Upper lobe of right lung (tissue), 1 donor: ENCODE measurements around the gene PDE9A. TPM values are rescaled to one million over a fixed set of nuclear protein-coding genes. Genes with fewer than 3 reads are reported as not detected.

Source experiments
- ATAC-seq: fragments of 200-7000 bp; cut with Tn5 transposase; one replicate; pipeline ENCODE4 v1.9.1; 2020; ENCODE audit warnings: mild to moderate bottlenecking, moderate library complexity
- DNase-seq: peaks from one replicate; pipeline ENCODE4 v3.0.0-alpha.2; 2020
- H3K27ac ChIP-seq: fragments of 200-600 bp; one replicate; pipeline ENCODE4 v1.8.0; 2022
- H3K27me3 ChIP-seq: fragments of 200-600 bp; one replicate; pipeline ENCODE4 v1.8.0; 2022; ENCODE audit warnings: mild to moderate bottlenecking
- H3K36me3 ChIP-seq: fragments of 200-600 bp; one replicate; pipeline ENCODE4 v1.8.0; 2022
- H3K4me1 ChIP-seq: fragments of 200-600 bp; one replicate; pipeline ENCODE4 v1.8.0; 2022
- H3K4me3 ChIP-seq: fragments of 200-600 bp; one replicate; pipeline ENCODE4 v1.8.0; 2022; ENCODE audit warnings: mild to moderate bottlenecking
- H3K9me3 ChIP-seq: fragments of 200-600 bp; one replicate; pipeline ENCODE4 v1.8.0; 2022
- intact Hi-C: fragments of 100-400 bp; cut with DNase I; formaldehyde crosslinking; loops from one replicate; pipeline ENCODE4 v1.11.0; 2022
- total RNA-seq: library from RNA; stranded (reverse); fragmentation: NEBNext Ultra II Directional; extraction: Animal tissue kit (Norgen Biotek cat#: 25700); gene quantifications from one replicate; pipeline ENCODE4 v1.2.1, GENCODE V29; 2021
- TF ChIP-seq, protein P1 (sequence below): fragments of 200-600 bp; IDR thresholded peaks from one replicate; pipeline ENCODE4 v1.8.0; 2022; ENCODE audit warnings: antibody characterized with exemption
- donor health status: DM: no; HTN: yes; CAD: no; lungs with severe emphysema.

Gene PDE9A
- total RNA-seq, 1 donor from 2014 or later: 15.3 TPM

DNA sequence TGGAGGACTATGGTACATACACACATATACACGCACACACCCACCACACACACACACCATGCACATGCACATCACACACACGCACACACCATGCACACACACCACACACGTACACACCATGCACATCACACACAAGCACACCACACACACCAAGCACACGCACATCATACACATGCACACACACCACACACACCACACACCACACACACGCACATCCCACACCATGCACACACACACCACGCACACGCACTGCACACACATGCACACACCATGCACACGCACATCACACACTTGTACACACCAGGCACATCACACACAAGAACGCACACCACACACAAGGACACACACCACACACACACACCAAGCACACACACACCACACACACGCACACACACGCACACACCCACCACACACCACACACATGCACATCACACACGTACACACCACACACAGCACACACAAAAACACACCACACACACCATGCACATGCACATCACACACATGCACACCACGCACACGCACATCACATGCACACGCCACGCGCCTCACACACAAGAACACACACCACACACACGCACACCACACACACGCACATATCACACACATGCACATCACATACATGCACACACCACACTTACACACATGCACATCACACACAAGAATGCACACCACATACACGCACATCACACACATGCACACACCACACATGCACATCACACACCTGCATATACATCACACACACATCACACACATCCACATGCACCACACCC lies 9.2 kb downstream of the PDE9A start:
- intact Hi-C loops: no loop called here
- no peak for ATAC-seq
- Histone ChIP-seq H3K36me3 (no peaks in the 10 kb centered on the region), H3K27me3 (no peaks in the 10 kb centered on the region), H3K9me3 (no peaks in the 10 kb centered on the region), H3K27ac (no peak overlapping the region), H3K4me1 (no peaks in the 10 kb centered on the region), H3K4me3 (no peak overlapping the region)
- TF ChIP-seq, protein P1, sequence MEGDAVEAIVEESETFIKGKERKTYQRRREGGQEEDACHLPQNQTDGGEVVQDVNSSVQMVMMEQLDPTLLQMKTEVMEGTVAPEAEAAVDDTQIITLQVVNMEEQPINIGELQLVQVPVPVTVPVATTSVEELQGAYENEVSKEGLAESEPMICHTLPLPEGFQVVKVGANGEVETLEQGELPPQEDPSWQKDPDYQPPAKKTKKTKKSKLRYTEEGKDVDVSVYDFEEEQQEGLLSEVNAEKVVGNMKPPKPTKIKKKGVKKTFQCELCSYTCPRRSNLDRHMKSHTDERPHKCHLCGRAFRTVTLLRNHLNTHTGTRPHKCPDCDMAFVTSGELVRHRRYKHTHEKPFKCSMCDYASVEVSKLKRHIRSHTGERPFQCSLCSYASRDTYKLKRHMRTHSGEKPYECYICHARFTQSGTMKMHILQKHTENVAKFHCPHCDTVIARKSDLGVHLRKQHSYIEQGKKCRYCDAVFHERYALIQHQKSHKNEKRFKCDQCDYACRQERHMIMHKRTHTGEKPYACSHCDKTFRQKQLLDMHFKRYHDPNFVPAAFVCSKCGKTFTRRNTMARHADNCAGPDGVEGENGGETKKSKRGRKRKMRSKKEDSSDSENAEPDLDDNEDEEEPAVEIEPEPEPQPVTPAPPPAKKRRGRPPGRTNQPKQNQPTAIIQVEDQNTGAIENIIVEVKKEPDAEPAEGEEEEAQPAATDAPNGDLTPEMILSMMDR: no peak
- no peak for DNase-seq

DNA sequence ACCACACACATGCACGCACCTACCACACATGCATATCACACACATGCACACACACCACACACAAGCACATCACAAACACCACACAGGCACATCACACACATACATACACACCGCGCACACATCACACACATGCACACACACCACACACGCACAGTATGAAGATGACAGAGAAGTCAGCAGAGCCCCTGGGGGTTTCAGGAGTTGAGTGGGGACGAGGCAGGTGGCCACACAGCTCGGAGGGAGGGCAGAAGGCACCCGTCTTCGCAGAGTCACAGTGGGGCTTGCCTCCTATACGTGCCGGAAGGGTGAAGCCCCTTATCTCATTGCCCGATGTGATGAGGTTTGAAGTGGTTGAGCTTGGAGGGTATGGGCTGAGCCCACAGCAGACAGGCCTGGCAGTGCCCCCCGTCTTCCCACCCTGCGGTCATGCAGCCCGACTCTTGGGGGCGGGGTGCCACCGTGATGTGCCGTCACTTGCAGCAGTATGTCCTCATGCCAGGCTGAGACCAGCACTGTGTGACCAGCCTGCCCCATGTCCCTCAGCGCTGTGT lies 9.9 kb downstream of the PDE9A start:
- H3K27ac ChIP-seq: no peak overlapping the region
- H3K9me3 ChIP-seq: no peaks in the 10 kb centered on the region
- ATAC-seq: no peak
- H3K36me3 ChIP-seq: no peaks in the 10 kb centered on the region
- H3K27me3 ChIP-seq: no peaks in the 10 kb centered on the region
- TF ChIP-seq, protein P1: no peak
- H3K4me1 ChIP-seq: no peaks in the 10 kb centered on the region
- H3K4me3 ChIP-seq: no peak overlapping the region
- DNase-seq: no peak
- intact Hi-C loops: no loop called here

DNA sequence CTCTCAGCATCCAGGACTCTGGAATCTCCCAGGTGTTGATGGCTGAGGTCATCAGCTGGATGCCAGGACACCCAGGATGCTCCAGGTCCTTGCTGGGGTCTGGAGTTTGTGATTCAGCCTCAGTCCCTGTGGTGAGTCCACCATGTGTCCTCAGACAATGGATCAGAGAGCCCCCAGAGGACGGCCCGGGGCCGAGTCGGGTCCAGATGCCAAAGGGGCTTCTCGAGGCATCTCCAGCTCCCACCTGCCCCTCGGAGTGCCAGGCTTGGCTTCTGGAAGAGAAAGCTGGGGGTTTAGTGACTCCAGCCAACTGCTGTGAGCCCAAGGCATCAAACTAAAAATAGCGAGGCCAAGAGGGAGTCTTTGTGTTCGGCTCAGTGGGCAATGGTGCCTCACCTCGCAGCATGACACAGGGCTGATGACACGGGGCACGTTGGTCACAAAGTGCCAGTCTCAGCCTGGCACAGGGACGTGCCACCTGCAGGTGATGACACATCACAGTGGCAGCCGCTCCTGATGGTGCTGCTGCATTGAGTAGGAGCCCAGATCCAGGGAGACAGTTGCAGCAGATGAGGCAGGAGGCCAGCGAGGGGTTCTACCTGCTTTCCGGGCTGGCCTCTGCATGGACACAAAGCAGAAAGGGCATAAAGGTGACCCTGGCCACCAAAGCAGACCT lies 10.6 kb downstream of the PDE9A start:
- no peaks in the 10 kb centered on the region for H3K36me3 ChIP-seq
- no peak overlapping the region for H3K27ac ChIP-seq
- no peaks in the 10 kb centered on the region for H3K27me3 ChIP-seq
- TF ChIP-seq, protein P1: no peak
- no peak overlapping the region for H3K4me3 ChIP-seq
- no peak for DNase-seq
- H3K9me3 ChIP-seq: no peaks in the 10 kb centered on the region
- no peak for ATAC-seq
- intact Hi-C loops: no loop called here
- no peaks in the 10 kb centered on the region for H3K4me1 ChIP-seq

DNA sequence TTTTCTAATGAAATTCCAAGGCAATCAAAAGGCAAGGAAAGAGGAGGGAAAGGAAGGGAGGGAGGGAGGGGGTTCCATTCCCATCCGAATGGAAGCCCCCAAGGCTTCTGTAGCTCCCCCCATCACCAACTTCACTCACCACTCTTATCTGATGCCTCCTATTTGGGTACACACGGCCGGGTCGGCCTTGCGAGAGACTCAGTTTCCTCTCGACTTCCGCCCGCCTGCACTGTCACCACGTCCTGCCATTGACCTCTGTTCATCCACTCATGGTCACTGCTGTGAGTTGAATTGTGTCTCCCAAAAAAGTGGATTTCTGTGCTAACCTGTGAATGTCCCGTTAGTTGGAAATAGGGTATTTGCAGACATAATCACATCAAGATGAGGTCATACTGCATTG lies 11.2 kb downstream of the PDE9A start:
- no peak for ATAC-seq
- H3K9me3 ChIP-seq: no peaks in the 10 kb centered on the region
- TF ChIP-seq, protein P1: no peak
- H3K4me3 ChIP-seq: no peak overlapping the region
- H3K4me1 ChIP-seq: no peaks in the 10 kb centered on the region
- DNase-seq: no peak
- H3K36me3 ChIP-seq: no peaks in the 10 kb centered on the region
- intact Hi-C loops: no loop called here
- no peaks in the 10 kb centered on the region for H3K27me3 ChIP-seq
- H3K27ac ChIP-seq: no peak overlapping the region

DNA sequence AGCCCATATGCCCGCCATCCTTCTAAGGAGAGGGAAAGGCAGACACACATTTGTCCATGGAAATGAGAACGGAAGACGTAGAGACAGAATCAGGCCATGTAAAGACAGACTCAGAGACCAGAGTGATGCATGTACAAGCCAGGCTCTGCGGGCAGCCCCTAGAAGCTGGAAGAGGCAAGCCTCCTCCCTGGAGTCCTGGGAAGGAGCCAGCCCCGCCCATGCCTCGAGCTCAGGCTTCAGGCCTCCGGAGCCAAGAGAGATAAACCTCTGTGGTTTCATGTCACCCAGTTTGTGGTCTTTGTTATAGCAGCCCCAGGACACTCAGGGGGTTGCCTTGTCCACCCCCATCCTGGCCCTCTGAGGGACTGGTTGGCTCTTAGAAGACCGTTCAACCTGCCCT lies 11.6 kb downstream of the PDE9A start:
- Histone ChIP-seq H3K9me3 (no peaks in the 10 kb centered on the region), H3K36me3 (no peaks in the 10 kb centered on the region), H3K4me1 (no peaks in the 10 kb centered on the region), H3K27me3 (no peaks in the 10 kb centered on the region), H3K4me3 (no peak overlapping the region), H3K27ac (no peak overlapping the region)
- DNase-seq (no peak), ATAC-seq (no peak)
- intact Hi-C loops: no loop called here
- TF ChIP-seq, protein P1: no peak
